Progenitor cell of endocrine pancreas (in vitro differentiated cells): ENCODE results near the gene STX1A. TPM values are rescaled to one million over a fixed set of nuclear protein-coding genes. Genes with fewer than 3 reads are reported as not detected.
"Not testable (repeated sequence)": the region's sequence is repeated elsewhere in the genome, so short reads cannot be mapped to it uniquely, and the experiment has no call there.

Source experiments
- DNase-seq: peaks from one replicate; pipeline ENCODE4 v3.0.0; 2021; ENCODE audit warnings: low spot score; ENCODE audit not compliant: unreplicated experiment
- H3K27ac Mint-ChIP-seq: 2 replicates; pipeline ENCODE4 v1.8.0; 2021; ENCODE audit warnings: mild to moderate bottlenecking, moderate library complexity, mixed read lengths
- H3K27me3 Mint-ChIP-seq: 2 replicates; pipeline ENCODE4 v1.8.0; 2021; ENCODE audit warnings: mixed read lengths
- H3K36me3 Mint-ChIP-seq: 2 replicates; pipeline ENCODE4 v1.8.0; 2022; ENCODE audit warnings: mixed read lengths; ENCODE audit not compliant: insufficient read depth
- H3K4me1 Mint-ChIP-seq: 2 replicates; pipeline ENCODE4 v1.8.0; 2021; ENCODE audit warnings: low read depth, mixed read lengths
- H3K4me3 Mint-ChIP-seq: 2 replicates; pipeline ENCODE4 v1.8.0; 2021; ENCODE audit warnings: low read depth, mild to moderate bottlenecking, moderate library complexity, mixed read lengths
- H3K9me3 Mint-ChIP-seq: 2 replicates; pipeline ENCODE4 v1.8.0; 2021; ENCODE audit warnings: low read depth, mixed read lengths
- microRNA-seq: library from miRNA; unstranded; fragments of <30 nt; microRNA quantifications from one replicate; pipeline ENCODE4 v1.1.0, GENCODE V29; 2020; ENCODE audit warnings: borderline number of aligned reads; ENCODE audit not compliant: unreplicated experiment
- total RNA-seq: library from RNA; stranded (reverse); gene quantifications from 2 replicates; pipeline ENCODE4 v1.2.1, GENCODE V29; 2021
- TF ChIP-seq, protein P1 (sequence below): fragments of 200-600 bp; sonication (generic); IDR thresholded peaks from one replicate; pipeline ENCODE4 v1.5.0; 2021; ENCODE audit warnings: antibody characterized with exemption, mild to moderate bottlenecking; ENCODE audit not compliant: unreplicated experiment

The STX1A gene
- total RNA-seq, 1 donor from 2014 or later = 46.6 TPM

DNA sequence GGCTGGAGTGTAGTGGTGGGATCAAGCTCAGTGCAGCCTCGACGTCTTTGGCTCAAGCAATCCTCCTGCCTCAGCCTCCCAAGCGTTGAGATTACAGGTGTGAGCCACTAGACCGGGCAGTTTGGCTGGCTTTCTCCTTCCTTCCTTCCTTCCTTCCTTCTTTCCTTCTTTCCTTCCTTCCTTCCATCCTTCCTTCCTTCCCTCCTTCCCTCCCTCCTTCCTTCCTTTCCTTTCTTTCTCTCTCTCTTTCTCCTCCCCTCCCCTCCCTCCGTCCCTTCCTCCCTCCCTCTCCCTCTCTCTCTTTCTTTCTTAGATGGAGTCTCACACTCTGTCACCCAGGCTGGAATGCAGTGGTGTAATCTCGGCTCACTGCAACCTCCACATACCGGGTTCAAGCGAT lies 59.5 kb downstream of the STX1A start:
- DNase-seq = no peak
- H3K27me3 Mint-ChIP-seq = peaks cover 24% of the 10 kb centered on the region
- TF ChIP-seq, protein P1, sequence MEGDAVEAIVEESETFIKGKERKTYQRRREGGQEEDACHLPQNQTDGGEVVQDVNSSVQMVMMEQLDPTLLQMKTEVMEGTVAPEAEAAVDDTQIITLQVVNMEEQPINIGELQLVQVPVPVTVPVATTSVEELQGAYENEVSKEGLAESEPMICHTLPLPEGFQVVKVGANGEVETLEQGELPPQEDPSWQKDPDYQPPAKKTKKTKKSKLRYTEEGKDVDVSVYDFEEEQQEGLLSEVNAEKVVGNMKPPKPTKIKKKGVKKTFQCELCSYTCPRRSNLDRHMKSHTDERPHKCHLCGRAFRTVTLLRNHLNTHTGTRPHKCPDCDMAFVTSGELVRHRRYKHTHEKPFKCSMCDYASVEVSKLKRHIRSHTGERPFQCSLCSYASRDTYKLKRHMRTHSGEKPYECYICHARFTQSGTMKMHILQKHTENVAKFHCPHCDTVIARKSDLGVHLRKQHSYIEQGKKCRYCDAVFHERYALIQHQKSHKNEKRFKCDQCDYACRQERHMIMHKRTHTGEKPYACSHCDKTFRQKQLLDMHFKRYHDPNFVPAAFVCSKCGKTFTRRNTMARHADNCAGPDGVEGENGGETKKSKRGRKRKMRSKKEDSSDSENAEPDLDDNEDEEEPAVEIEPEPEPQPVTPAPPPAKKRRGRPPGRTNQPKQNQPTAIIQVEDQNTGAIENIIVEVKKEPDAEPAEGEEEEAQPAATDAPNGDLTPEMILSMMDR = no peak
- H3K4me1 Mint-ChIP-seq = no peaks in the 10 kb centered on the region
- no peak overlapping the region for H3K27ac Mint-ChIP-seq
- H3K4me3 Mint-ChIP-seq = no peak overlapping the region
- H3K9me3 Mint-ChIP-seq = peaks cover 5% of the 10 kb centered on the region
- H3K36me3 Mint-ChIP-seq = no peaks in the 10 kb centered on the region

DNA sequence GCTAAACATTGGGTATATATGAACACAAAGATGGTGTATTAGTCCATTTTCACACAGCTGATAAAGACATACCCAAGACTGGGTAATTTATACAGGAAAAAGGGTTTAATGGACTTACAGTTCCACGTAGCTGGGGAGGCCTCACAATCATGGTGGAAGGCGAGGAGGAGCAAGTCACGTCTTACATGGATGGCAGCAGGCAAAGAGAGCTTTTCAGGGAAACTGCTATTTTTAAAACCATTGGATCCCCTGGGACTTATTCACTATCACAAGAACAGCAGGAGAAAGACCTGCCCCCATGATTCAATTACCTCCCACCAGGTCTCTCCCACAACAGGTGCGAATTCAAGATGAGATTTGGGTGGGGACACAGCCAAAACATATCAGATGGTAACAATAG lies 64.2 kb downstream of the STX1A start:
- DNase-seq, H3K9me3 Mint-ChIP-seq, H3K4me3 Mint-ChIP-seq, H3K27ac Mint-ChIP-seq, H3K36me3 Mint-ChIP-seq, H3K4me1 Mint-ChIP-seq: not testable (repeated sequence)
- peaks cover 28% of the 10 kb centered on the region for H3K27me3 Mint-ChIP-seq

DNA sequence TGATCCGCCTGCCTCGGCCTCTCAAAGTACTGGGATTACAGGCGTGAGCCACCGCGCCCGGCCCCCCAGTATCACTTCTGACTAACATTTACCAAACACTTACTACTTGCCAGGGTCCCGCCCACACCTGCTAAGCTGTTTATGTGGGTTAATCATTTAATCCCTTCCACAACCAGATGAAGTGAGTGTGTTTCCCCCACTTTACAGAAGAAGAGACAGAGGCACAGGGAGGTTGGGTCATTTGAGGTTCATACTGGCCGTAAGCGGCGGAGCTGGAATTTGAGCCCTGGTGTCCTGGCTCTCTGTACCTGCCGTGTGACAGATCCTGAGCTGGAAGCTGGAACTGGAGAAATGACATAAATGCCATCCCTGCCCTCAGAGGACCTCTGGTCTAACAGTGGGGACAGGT lies 66.9 kb downstream of the STX1A start:
- TF ChIP-seq, protein P1 = no peak
- Mint-ChIP-seq H3K4me1 (no peaks in the 10 kb centered on the region), H3K9me3 (no peaks in the 10 kb centered on the region), H3K27me3 (peaks cover 43% of the 10 kb centered on the region), H3K4me3 (no peak overlapping the region), H3K36me3 (no peaks in the 10 kb centered on the region), H3K27ac (no peak overlapping the region)
- DNase-seq = no peak

DNA sequence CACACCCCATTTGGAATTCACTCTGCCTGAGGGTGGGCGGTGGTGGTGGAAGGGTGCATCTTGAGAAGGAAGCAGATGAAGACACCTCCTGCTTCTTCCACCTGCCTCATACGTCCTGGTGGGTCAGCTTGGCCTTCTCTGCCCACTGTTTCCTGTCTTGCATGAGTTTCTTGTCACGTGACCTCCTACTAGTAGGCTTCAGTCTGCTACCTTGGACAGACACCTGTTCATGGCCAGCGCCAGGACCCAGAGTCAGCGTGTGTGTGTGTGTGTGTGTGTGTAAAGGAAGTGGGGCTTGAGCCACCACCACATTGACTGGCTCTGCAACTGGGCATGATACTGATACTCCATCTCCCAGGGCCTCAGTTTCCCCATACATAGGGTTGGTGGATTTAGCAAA lies 68.9 kb downstream of the STX1A start:
- H3K4me1 Mint-ChIP-seq = no peaks in the 10 kb centered on the region
- no peak for DNase-seq
- H3K9me3 Mint-ChIP-seq = no peaks in the 10 kb centered on the region
- TF ChIP-seq, protein P1 = no peak
- no peak overlapping the region for H3K27ac Mint-ChIP-seq
- H3K4me3 Mint-ChIP-seq = no peak overlapping the region
- no peaks in the 10 kb centered on the region for H3K36me3 Mint-ChIP-seq
- peaks cover 63% of the 10 kb centered on the region for H3K27me3 Mint-ChIP-seq

DNA sequence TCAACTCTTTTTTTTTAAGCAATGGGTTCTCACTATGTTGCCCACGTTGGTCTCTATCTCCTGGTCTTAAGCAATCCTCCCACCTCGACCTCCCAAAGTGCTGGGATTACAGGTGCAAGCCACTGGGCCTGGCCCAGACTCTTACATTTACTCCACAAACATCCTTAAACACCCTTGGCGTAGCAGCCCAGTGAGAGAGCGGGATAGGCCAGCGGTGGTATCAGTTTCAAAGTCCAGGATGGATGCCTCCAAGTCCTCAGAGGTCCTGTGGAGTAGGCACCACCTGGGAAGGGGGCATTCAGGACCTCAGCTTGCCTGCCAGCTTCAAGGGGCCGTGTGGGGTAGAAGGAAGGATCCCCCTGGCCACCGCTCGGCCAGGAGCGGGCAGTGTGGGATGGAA lies 69.9 kb downstream of the STX1A start:
- TF ChIP-seq, protein P1 = no peak
- Mint-ChIP-seq H3K4me3 (no peak overlapping the region), H3K27me3 (peaks cover 71% of the 10 kb centered on the region), H3K4me1 (no peaks in the 10 kb centered on the region), H3K36me3 (no peaks in the 10 kb centered on the region), H3K27ac (no peak overlapping the region), H3K9me3 (no peaks in the 10 kb centered on the region)
- DNase-seq = no peak

Small RNA genes within 50 kb of the gene (microRNA-seq; reads per million reads assigned to microRNA genes)
- gene MIR4284 = not detected

Other genes starting within 250 kb of the STX1A start
- 90.5 and 92.1 TPM in 2 replicates for gene BAZ1B, start 197.4 kb downstream of the STX1A start, total RNA-seq
- gene BCL7B, start 162.0 kb downstream of the STX1A start, total RNA-seq = 37.8 and 46.1 TPM in 2 replicates
- 42.1 and 44.9 TPM in 2 replicates for gene TBL2, start 141.1 kb downstream of the STX1A start, total RNA-seq
- 47.3 and 48.6 TPM in 2 replicates for gene MLXIPL, start 95.1 kb downstream of the STX1A start, total RNA-seq
- 15.0 and 15.6 TPM in 2 replicates for gene VPS37D, start 51.8 kb downstream of the STX1A start, total RNA-seq
- 10.4 and 11.1 TPM in 2 replicates for gene DNAJC30, start 36.2 kb downstream of the STX1A start, total RNA-seq
- gene BUD23, start 36.1 kb downstream of the STX1A start, total RNA-seq = 57.9 and 58.8 TPM in 2 replicates
- gene ABHD11, start 19.1 kb upstream of the STX1A start, total RNA-seq = 62.9 and 69.7 TPM in 2 replicates
- gene CLDN3, start 50.6 kb upstream of the STX1A start, total RNA-seq = 49.0 and 49.9 TPM in 2 replicates
- gene CLDN4, start 111.3 kb upstream of the STX1A start, total RNA-seq = 172 and 183 TPM in 2 replicates
- gene METTL27, start 122.8 kb upstream of the STX1A start, total RNA-seq = 13.3 and 13.5 TPM in 2 replicates
- gene TMEM270, start 141.5 kb upstream of the STX1A start, total RNA-seq = not detected in 2 replicates